GM21717 (cell line): ENCODE data around the gene STX16.
"Not testable (repeated sequence)": the region's sequence is repeated elsewhere in the genome, so short reads cannot be mapped to it uniquely, and the experiment has no call there.

Source experiments
- ATAC-seq: cut with Tn5 transposase; IDR thresholded peaks from one replicate; pipeline ENCODE4 v1.9.1; 2021; ENCODE audit warnings: mild to moderate bottlenecking, moderate library complexity; ENCODE audit not compliant: unreplicated experiment

Gene STX16

GRCh38 chr20:58636396-58636982, 14.6 kb upstream of the STX16 start:
- ATAC-seq = no peak

GRCh38 chr20:58636983-58637421, 14.1 kb upstream of the STX16 start:
- ATAC-seq = no peak

- no peak for ATAC-seq
Observed at GRCh38 chr20:58637466-58638213, 13.4 kb upstream of the STX16 start.

GRCh38 chr20:58638467-58639181, 12.5 kb upstream of the STX16 start:
- no peak for ATAC-seq

- ATAC-seq = no peak
Observed at GRCh38 chr20:58639182-58640146, 11.6 kb upstream of the STX16 start.

GRCh38 chr20:58640446-58640845, 10.6 kb upstream of the STX16 start:
- ATAC-seq = no peak

GRCh38 chr20:58642441-58642840, 8.6 kb upstream of the STX16 start:
- no peak for ATAC-seq

GRCh38 chr20:58642896-58643295, 8.2 kb upstream of the STX16 start:
- ATAC-seq = not testable (repeated sequence)

- no peak for ATAC-seq
Observed at GRCh38 chr20:58645412-58645968, 5.6 kb upstream of the STX16 start.

- no peak for ATAC-seq
Observed at GRCh38 chr20:58646257-58646656, 4.8 kb upstream of the STX16 start.

GRCh38 chr20:58646703-58647102, 4.4 kb upstream of the STX16 start:
- no peak for ATAC-seq

- ATAC-seq = no peak
Observed at GRCh38 chr20:58647162-58647795, 3.8 kb upstream of the STX16 start.

GRCh38 chr20:58647796-58648501, 3.1 kb upstream of the STX16 start:
- ATAC-seq = no peak

- not testable (repeated sequence) for ATAC-seq
Observed at GRCh38 chr20:58648502-58648825, 2.6 kb upstream of the STX16 start.

- no peak for ATAC-seq
Observed at GRCh38 chr20:58649288-58650180, 1.5 kb upstream of the STX16 start.

- ATAC-seq = no peak
Observed at GRCh38 chr20:58650181-58650775, 805 bp upstream of the STX16 start.

GRCh38 chr20:58651559-58651945, 469 bp downstream of the STX16 start:
- ATAC-seq = no peak

GRCh38 chr20:58651946-58652605, 993 bp downstream of the STX16 start:
- peak; percentile 36 for ATAC-seq
